ENCODE results near the gene SKAP1. TPM values are rescaled to one million over a fixed set of nuclear protein-coding genes. Genes with fewer than 3 reads are reported as not detected.

SKAP1 gene
- total and polyA plus RNA-seq, 2 of the 13 experiments (the other 11 are each of a cell fraction or from before 2014, with no cell fraction given) = 0.21 TPM; not detected in 1

GRCh38 chr17:48161127-48161905, 268.7 kb downstream of the SKAP1 start:
- H3K9ac ChIP-seq (ENCODE audit: insufficient read depth, low read depth, low read length) = no peak overlapping the region
- no peak overlapping the region for H3K4me2 ChIP-seq (ENCODE audit: low read depth, low read length)
- WGBS (ENCODE audit: low lambda C conversion rate) = 61% methylated on average over 4 of the region's 4 CpGs
- no peak for TF ChIP-seq THAP7 (CRISPR knock-in tag; IDR thresholded peaks at IDR 0.05)
- TF ChIP-seq SMAD3 (CRISPR knock-in tag; IDR thresholded peaks at IDR 0.05) = no peak
- no peak for TF ChIP-seq KMT2B (CRISPR knock-in tag; IDR thresholded peaks at IDR 0.05)
- no peak for TF ChIP-seq NCOR1 (IDR thresholded peaks at IDR 0.05; ENCODE audit: borderline replicate concordance, low read length)
- no peak for TF ChIP-seq ARID4A (CRISPR knock-in tag; IDR thresholded peaks at IDR 0.05; ENCODE audit: borderline replicate concordance)
- no peak for TF ChIP-seq KLF11 (CRISPR knock-in tag; IDR thresholded peaks at IDR 0.05)
- TF ChIP-seq, protein P1, sequence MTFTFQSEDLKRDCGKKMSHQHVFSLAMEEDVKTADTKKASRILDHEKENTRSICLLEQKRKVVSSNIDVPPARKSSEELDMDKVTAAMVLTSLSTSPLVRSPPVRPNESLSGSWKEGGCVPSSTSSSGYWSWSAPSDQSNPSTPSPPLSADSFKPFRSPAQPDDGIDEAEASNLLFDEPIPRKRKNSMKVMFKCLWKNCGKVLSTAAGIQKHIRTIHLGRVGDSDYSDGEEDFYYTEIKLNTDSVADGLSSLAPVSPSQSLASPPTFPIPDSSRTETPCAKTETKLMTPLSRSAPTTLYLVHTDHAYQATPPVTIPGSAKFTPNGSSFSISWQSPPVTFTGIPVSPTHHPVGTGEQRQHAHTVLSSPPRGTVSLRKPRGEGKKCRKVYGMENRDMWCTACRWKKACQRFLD (CRISPR knock-in tag; IDR thresholded peaks at IDR 0.05; ENCODE audit: borderline replicate concordance) = no peak
- no peak for TF ChIP-seq ZNF788 (CRISPR knock-in tag; IDR thresholded peaks at IDR 0.05; ENCODE audit: borderline replicate concordance)
- 0 out of 4 replicates have a peak, but pooled peaks of 1 of the 2 experiments have one; percentile 15 for TF ChIP-seq ATF4 (CRISPR knock-in tag; IDR thresholded peaks at IDR 0.05)
- TF ChIP-seq RXRB (CRISPR knock-in tag; IDR thresholded peaks at IDR 0.05; ENCODE audit: borderline replicate concordance) = no peak
- TF ChIP-seq PTBP1 (IDR thresholded peaks at IDR 0.05; ENCODE audit: low read depth, low read length, poor library complexity, severe bottlenecking) = no peak
- TF ChIP-seq, protein P2, sequence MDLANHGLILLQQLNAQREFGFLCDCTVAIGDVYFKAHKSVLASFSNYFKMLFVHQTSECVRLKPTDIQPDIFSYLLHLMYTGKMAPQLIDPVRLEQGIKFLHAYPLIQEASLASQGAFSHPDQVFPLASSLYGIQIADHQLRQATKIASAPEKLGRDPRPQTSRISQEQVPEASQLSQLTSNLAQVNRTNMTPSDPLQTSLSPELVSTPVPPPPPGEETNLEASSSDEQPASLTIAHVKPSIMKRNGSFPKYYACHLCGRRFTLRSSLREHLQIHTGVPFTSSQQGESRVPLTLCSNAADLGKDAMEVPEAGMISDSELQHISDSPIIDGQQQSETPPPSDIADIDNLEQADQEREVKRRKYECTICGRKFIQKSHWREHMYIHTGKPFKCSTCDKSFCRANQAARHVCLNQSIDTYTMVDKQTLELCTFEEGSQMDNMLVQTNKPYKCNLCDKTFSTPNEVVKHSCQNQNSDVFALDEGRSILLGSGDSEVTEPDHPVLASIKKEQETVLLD (CRISPR knock-in tag; IDR thresholded peaks at IDR 0.05; ENCODE audit: low read depth) = no peak
- TF ChIP-seq FOSL2 (CRISPR knock-in tag; IDR thresholded peaks at IDR 0.05) = no peak
- peak; percentile 76 for TF ChIP-seq MAFF (IDR thresholded peaks at IDR 0.05; ENCODE audit: low read depth, low read length)
- no peak for TF ChIP-seq ZNF3 (CRISPR knock-in tag; IDR thresholded peaks at IDR 0.05)
- no peak for TF ChIP-seq ZNF468 (CRISPR knock-in tag; IDR thresholded peaks at IDR 0.05)

More at GRCh38 chr17:48161127-48161905, 268.7 kb downstream of the SKAP1 start:
- H3K27me3 ChIP-seq (ENCODE audit: control insufficient read depth in 1 of 2, insufficient read depth in 2 of 2, low read length in 2 of 2) = peaks cover 0 to 9% of the 10 kb centered on the region in 2 experiments; a peak in 3 of 5 replicates
- H3K4me3 ChIP-seq (replicated peaks in 1 of 3; ENCODE audit: insufficient read depth in 1 of 3, low read depth in 2 of 3, low read length in 3 of 3) = no peak overlapping the region
- POLR2A ChIA-PET = no interaction called here
- H3K36me3 ChIP-seq (replicated peaks in 1 of 2; ENCODE audit: control insufficient read depth in 1 of 2, insufficient read depth in 2 of 2, low read length in 2 of 2) = no peaks in the 10 kb centered on the region
- H4K20me1 ChIP-seq (ENCODE audit: insufficient read depth, low read length) = no peaks in the 10 kb centered on the region
- in situ Hi-C loops (cut with HindIII; ENCODE audit: extremely low pct_ligation_motif_present, low pct_unique_long_range_greater_than_20kb) (no loop called here), intact Hi-C loops (cut with micrococcal nuclease; ENCODE audit: unreplicated experiment) (no loop called here)
- DNase-seq (ENCODE audit: low spot score) (no peak), ATAC-seq (no peak), FAIRE-seq (no peak)
- no peaks in the 10 kb centered on the region for H3K79me2 ChIP-seq (ENCODE audit: insufficient read depth, low read length)
- CTCF ChIA-PET (ENCODE audit: low intra/inter-chr PET ratio, low total read pairs) = no interaction called here
- BruUV-seq (replicated peaks) = no TSS peak
- no peak overlapping the region for H3K27ac ChIP-seq (ENCODE audit: extremely low read length, insufficient read depth, low read length)
- no peaks in the 10 kb centered on the region for H3K9me3 ChIP-seq (ENCODE audit: low read length)
- H2AFZ ChIP-seq (ENCODE audit: low read length) = no peak overlapping the region
- H3K4me1 ChIP-seq (ENCODE audit: insufficient read depth, low read length) = peaks cover 40% of the 10 kb centered on the region

Measured in HepG2 (cell line).